Stimulated activated CD8-positive, alpha-beta memory T cell treated with anti-CD3 and anti-CD28 coated beads, Interleukin-7, amount 100 ng/mL, for 4 hours (primary cell): ENCODE results near the gene B4GAT1.
"Not testable (repeated sequence)": the region's sequence is repeated elsewhere in the genome, so short reads cannot be mapped to it uniquely, and the experiment has no call there.

ENCODE experiments used
- DNase-seq, 2 donors: peaks; one replicate each; pipeline ENCODE4 v3.0.0-alpha.2; 2020; ENCODE audit warnings: low read depth in 2 of 2

Gene B4GAT1

DNA sequence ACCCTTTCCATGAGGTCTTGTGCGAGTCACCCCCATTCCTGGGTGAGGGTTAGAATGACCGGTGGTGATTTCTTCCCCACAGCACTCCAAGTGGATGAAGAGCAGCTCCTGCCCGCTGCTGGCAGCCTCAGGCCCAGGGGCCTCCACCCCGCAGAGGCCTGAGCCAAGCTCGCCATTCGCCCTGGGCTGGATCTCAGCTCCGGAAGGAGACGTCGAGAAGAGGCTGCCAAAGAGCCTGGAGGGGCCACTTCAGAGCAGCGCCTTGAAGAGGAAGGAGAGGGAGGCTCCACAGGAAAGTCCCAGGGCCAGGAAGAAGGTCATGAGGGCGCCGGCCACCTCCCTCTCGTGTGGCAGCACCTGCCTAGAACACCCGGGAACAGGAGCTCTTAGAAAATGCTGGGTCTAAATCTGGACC, 15.8 kb upstream of the B4GAT1 start:
- DNase-seq: no peak

DNA sequence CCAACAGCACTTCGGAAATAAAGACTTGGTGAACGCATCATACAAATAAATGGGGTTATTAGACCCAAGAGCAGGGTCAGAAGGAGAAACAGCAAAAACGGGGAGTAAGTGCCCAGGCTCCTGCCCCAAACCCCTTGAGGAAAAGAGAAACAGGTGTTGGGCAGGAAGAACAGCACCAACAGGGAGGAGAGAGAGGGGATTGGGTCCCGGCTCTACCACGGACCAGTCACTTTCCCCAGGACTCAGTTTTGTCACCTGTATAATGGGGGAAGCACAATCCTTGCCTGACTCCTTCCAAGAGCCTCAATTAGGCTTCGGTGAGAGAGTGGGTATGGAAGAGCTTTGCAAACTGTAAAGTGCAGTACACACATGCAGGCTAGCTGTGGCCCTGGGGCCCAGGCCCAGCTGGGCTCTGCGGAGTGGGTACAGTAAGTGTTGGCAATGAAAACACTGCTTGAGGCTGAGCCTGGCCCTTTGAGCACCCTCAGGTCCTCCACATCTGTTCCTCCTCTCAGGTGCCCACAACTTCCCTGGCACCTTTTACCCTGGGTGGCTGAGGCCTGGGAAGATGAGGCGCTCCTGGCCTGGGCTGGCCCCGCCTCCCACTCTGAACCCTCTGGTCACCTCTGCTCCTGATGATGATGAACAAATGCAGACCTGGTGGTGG, 15.2 kb upstream of the B4GAT1 start:
- DNase-seq: no peak

DNA sequence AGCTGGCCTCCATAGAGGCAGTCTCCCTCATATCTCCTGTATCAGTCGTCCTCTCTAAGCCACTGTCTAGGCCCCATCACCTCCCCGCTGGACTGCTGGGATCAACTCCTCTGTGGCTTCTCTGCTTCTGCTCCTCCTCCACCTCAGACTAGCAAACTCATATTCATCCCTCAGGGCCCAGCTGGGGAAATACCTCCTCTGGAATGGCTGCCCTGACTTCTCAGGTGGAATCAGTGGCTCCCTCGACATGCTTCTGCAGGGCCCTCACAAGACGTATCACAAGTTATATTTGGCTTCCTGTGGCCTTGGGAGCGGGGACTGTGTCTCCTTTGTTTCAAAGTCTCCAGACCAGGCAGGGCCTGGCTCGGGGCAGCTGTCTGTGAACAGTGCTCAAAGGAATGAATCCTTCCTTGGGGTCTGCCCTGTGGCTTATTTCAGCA, 14.1 kb upstream of the B4GAT1 start:
- DNase-seq: no peak

DNA sequence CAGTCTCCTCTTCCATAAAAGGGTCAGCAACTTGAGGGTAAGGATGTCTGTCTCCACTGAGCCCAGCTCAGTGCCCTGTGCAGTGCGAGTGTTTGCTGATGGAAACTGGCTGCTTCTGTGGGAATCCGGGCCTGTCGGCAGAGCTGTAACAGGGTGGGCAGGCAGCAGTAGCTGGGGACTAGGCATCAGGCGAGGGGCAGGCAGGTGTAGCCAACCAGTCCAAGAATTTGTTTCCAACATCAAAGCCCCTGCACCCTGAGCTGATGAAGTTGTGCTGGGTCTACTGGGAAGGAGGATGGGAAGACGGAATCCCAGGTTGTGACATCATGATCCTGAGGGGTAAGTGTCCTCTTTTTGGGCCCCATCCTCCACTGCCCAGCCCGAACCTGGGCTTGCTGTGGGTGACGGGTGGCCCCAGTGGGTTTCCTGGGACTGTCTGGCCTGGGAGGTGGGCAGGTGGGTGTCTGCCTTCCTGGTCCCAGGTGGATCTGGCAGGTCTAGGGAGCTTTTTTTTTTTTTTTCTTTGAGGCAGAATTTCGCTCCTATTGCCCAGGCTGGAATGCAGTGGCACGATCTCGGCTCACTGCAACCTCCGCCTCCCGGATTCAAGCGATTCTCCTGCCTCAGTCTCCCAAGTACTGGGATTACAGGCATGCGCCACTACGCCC, 13.1 kb upstream of the B4GAT1 start:
- no peak for DNase-seq

DNA sequence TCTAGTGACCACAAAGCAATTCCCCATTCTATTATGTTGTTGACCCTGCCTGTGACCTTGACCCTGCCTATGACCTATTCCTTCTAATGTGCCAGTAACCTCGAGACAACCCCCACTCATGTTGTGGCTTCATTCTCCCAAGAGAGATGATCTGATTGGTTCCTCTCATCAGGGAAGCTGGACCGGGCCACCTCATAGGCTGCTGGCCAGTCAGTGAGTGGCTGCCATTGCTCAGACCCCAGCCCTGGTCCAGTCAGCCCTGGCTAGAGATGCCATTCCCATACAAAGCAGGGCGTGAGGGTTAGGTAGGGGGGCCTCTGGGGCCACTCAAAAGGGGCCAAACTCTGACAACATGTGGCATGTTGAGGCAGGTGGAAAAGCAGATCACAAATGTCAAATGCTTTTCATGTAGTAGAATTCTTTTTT, 12.2 kb upstream of the B4GAT1 start:
- DNase-seq: no peak

GRCh38 chr11:66350560-66351235, 3.3 kb upstream of the B4GAT1 start:
- not testable (repeated sequence) for DNase-seq

GRCh38 chr11:66349084-66349386, 1.6 kb upstream of the B4GAT1 start:
- DNase-seq: no peak

GRCh38 chr11:66346476-66347424, 679 bp downstream of the B4GAT1 start:
- DNase-seq: no peak

- DNase-seq: no peak
Measured at GRCh38 chr11:66345316-66345649, 2.1 kb downstream of the B4GAT1 start.

GRCh38 chr11:66344550-66345315, 2.7 kb downstream of the B4GAT1 start, which contains the start of gene BRMS1:
Gene BRMS1, minus strand, starts transcription at chr11:66345104. Its CDS starts 2,870 bp downstream, at chr11:66342234.
- DNase-seq: peak; percentile 94 to 95

DNA sequence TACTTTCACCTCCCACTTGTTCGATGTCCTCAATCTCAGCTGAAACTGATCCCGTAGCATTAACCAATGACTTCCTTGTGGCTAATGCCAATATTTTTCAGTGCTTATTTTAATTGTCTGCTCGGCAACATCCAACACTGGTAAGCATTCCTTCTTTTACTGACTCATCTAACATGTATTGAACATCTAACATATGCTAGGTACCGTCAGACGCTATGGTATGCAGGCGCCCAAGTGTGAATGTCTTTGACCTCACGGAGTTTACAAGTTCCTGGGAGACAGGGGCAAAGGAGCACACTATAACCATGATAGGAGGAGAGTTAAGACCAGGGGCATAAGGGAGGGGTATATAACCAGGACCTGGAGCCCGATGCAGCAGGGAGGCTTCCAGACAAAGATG, 4.3 kb downstream of the B4GAT1 start:
- DNase-seq: no peak

GRCh38 chr11:66341502-66342126, 5.8 kb downstream of the B4GAT1 start:
- no peak for DNase-seq

GRCh38 chr11:66340596-66341501, 6.6 kb downstream of the B4GAT1 start:
- no peak for DNase-seq

GRCh38 chr11:66339686-66340483, 7.5 kb downstream of the B4GAT1 start:
- DNase-seq: no peak

GRCh38 chr11:66339162-66339675, 8.2 kb downstream of the B4GAT1 start:
- no peak for DNase-seq

DNA sequence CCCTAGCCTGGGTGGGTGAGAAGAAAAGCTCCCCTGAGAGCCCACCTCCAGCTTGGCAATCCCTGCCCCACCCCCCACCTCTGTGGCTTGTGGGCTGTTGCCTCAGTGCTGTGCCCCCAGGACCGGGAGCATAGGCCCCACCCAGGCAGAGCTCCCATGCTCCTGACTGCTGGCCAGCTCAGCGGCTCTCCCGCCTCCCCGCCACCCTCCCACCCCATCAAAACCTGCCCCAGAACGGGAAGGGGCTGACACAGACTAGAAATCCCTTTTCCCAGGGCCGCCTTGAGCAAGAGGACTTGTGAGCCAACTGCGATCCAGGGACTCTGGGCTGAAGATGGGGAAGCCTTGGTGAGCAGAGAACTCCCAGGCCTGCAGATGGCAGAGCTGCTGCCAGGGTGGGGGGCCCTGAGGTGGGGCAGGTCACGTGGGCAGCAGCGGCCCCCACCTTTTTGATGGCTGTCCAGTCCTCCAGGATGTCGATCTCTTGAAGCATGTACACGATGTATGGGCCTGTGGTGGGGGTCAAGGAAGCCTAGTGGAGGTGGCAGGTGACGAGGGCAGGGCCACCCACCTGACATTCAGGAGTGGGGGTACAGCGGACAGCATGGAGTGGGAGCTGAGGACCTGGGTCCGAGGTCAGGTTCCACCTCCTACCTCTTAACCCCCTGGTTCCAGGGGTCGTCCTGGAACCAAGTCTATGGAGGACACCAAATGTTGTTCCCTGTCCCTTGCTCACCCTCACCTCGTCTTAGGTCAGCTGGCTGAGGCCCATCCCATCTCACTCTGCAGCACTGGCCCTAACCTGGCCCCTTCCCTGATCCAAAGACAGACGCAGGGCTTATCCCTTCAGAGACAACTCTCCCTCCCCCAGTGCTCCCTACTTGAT, 8.9 kb downstream of the B4GAT1 start:
- no peak for DNase-seq

DNA sequence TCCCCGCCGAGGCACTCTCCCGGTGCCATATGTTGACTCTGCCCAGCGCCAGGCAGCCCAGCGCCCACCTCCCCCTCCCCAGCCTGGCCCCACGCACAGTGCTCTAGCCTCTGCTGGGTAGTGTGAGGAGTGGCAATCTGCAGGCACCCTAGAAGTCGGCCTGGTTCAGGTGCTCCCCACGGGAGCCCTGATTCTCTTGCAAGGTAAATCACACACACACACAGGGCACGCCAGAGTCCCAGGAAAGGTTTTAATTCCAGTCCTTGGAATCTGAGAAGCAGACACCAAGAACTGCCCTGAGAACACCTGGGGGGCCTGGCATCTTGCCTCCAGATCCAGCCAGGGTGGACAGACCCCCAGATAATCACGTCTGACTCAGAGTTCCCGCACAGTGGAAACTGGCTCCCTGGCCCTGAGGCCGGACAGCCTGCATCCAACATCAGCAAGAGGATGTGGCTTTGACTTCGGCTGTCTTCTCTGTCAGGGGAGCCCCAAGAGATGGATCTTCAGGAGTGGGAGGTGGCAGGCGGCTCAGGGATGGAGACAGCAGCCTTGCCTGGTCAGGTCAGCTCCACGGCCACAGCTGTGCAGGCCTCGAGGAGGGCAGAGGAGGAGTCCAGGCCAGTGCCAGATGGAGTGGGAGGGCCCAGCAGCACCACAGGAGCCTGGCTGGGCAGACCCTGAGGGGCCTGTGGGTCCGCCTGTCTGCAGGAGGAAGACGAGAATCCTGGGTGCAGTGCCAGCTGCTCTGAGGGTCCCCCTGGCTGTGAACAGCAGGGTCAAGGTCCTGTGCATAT, 10.1 kb downstream of the B4GAT1 start:
- no peak for DNase-seq
